Measurements from ENCODE around the gene STK32C. TPM values are rescaled to one million over a fixed set of nuclear protein-coding genes. Genes with fewer than 3 reads are reported as not detected.

Gene STK32C
- total RNA-seq, 2 donors from 2014 or later: 0.78 to 4.0 TPM

GRCh38 chr10:132180736-132181135 is 127.0 kb downstream of the STK32C start:
- WGBS, 2 donors: 47 to 88% methylated on average over 3 to 14 of the region's 14 CpGs
- H3K4me1 ChIP-seq: peaks cover 5% of the 10 kb centered on the region
- no peak for DNase-seq
- no peak for TF ChIP-seq POLR2A (IDR thresholded peaks at IDR 0.05)
- TF ChIP-seq CTCF (IDR thresholded peaks at IDR 0.05): no peak
- H3K27ac ChIP-seq: no peak overlapping the region
- no peak overlapping the region for H3K4me3 ChIP-seq
- no peaks in the 10 kb centered on the region for H3K36me3 ChIP-seq (replicated peaks in 1 of 2; ENCODE audit: insufficient read depth in 1 of 2, low read depth in 2 of 2)
- no peak for ATAC-seq
- H3K27me3 ChIP-seq: peaks cover 0 to 15% of the 10 kb centered on the region in 2 donors
- intact Hi-C loops (cut with DNase I): no loop called here
- H3K9me3 ChIP-seq: no peaks in the 10 kb centered on the region

- 43 to 65% methylated on average over 5 to 16 of the region's 16 CpGs for WGBS, 2 donors
These were observed 128.0 kb downstream of the STK32C start for GRCh38 chr10:132179551-132180392.

GRCh38 chr10:132178672-132179545 is 128.8 kb downstream of the STK32C start:
- Histone ChIP-seq H3K4me3 (no peak overlapping the region), H3K27me3 (peaks cover 0 to 6% of the 10 kb centered on the region in 2 donors), H3K27ac (no peak overlapping the region), H3K4me1 (no peaks in the 10 kb centered on the region), H3K36me3 (replicated peaks in 1 of 2; ENCODE audit: insufficient read depth in 1 of 2, low read depth in 2 of 2) (no peaks in the 10 kb centered on the region), H3K9me3 (no peaks in the 10 kb centered on the region)
- intact Hi-C loops (cut with DNase I): no loop called here
- WGBS, 2 donors: 64 to 72% methylated on average over 12 to 23 of the region's 23 CpGs
- DNase-seq (no peak), ATAC-seq (no peak)
- TF ChIP-seq CTCF (IDR thresholded peaks at IDR 0.05) (no peak), POLR2A (IDR thresholded peaks at IDR 0.05) (no peak)

More at GRCh38 chr10:132179551-132180392, 128.0 kb downstream of the STK32C start:
- DNase-seq: no peak
- TF ChIP-seq POLR2A (IDR thresholded peaks at IDR 0.05) (no peak), CTCF (IDR thresholded peaks at IDR 0.05) (no peak)
- Histone ChIP-seq H3K27ac (no peak overlapping the region), H3K4me1 (no peaks in the 10 kb centered on the region), H3K9me3 (no peaks in the 10 kb centered on the region), H3K27me3 (peaks cover 0 to 7% of the 10 kb centered on the region in 2 donors), H3K4me3 (no peak overlapping the region), H3K36me3 (replicated peaks in 1 of 2; ENCODE audit: insufficient read depth in 1 of 2, low read depth in 2 of 2) (no peaks in the 10 kb centered on the region)
- no peak for ATAC-seq
- intact Hi-C loops (cut with DNase I): no loop called here

GRCh38 chr10:132178046-132178445 is 129.7 kb downstream of the STK32C start:
- DNase-seq: no peak
- no peak overlapping the region for H3K4me3 ChIP-seq
- ATAC-seq: no peak
- TF ChIP-seq CTCF (IDR thresholded peaks at IDR 0.05) (no peak), POLR2A (IDR thresholded peaks at IDR 0.05) (no peak)
- H3K27ac ChIP-seq: no peak overlapping the region
- intact Hi-C loops (cut with DNase I): no loop called here
- no peaks in the 10 kb centered on the region for H3K4me1 ChIP-seq
- no peaks in the 10 kb centered on the region for H3K36me3 ChIP-seq (replicated peaks in 1 of 2; ENCODE audit: insufficient read depth in 1 of 2, low read depth in 2 of 2)
- H3K9me3 ChIP-seq: no peaks in the 10 kb centered on the region
- WGBS, 2 donors: 62 to 65% methylated on average over 5 to 6 of the region's 6 CpGs
- peaks cover 0 to 6% of the 10 kb centered on the region in 2 donors for H3K27me3 ChIP-seq

Measured in body of pancreas (tissue), 4 donors.